ENCODE measurements around the gene GNA15.
"Not testable (repeated sequence)": the region's sequence is repeated elsewhere in the genome, so short reads cannot be mapped to it uniquely, and the experiment has no call there.

The GNA15 gene, protein sequence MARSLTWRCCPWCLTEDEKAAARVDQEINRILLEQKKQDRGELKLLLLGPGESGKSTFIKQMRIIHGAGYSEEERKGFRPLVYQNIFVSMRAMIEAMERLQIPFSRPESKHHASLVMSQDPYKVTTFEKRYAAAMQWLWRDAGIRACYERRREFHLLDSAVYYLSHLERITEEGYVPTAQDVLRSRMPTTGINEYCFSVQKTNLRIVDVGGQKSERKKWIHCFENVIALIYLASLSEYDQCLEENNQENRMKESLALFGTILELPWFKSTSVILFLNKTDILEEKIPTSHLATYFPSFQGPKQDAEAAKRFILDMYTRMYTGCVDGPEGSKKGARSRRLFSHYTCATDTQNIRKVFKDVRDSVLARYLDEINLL

GRCh38 chr19:3135961-3136683 is at the start of gene GNA15:
Gene GNA15 (plus strand): TSS chr19:3136033. CDS start chr19:3136451, 418 bp downstream.
- DNase-seq (ENCODE audit: low read depth) = no peak

DNA sequence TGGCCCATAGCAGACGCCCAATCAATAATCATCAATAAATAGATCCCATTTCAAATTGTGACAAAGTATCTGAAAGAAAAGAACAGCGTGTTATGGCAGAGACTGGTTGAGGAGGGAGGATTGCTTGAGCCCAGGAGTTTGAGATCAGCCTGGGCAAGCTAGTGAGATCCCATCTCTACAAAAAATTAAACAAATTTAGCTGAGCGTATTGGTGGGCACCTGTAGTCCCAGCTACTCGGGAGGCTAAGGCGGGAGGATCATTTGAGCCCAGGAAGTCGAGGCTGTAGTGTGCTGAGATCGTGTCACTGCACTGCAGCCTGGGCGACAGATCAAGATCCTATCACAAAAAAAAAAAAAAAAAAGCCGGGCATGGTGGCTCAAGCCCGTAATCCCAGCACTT is 48.1 kb upstream of the GNA15 start:
- no peak for DNase-seq (ENCODE audit: low read depth)

DNA sequence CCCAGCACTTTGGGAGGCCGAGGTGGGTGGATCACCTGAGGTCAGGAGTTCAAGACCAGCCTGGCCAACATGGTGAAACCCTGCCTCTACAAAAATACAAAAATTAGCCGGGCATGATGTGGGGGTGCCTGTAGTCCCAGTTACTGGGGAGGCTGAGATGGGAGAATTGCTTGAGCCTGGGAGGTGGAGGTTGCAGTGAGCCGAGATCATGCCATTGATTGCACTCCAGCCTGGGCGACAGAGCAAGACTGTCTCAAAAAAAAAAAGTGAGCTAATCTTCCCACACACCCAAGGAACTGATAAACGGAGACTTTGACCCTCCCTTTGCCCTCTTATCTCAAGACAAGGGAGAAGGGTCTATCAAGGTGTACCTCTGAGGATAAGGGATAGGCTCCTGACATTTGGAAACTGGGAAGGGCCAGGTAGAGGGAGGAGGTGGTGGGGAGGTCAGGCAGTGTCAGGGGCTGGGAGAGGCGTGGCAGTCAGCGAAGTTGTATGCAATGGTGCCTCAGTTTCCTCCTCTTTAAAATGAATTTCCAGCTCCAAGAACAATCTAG is 46.5 kb upstream of the GNA15 start:
- DNase-seq (ENCODE audit: low read depth) = not testable (repeated sequence)

DNA sequence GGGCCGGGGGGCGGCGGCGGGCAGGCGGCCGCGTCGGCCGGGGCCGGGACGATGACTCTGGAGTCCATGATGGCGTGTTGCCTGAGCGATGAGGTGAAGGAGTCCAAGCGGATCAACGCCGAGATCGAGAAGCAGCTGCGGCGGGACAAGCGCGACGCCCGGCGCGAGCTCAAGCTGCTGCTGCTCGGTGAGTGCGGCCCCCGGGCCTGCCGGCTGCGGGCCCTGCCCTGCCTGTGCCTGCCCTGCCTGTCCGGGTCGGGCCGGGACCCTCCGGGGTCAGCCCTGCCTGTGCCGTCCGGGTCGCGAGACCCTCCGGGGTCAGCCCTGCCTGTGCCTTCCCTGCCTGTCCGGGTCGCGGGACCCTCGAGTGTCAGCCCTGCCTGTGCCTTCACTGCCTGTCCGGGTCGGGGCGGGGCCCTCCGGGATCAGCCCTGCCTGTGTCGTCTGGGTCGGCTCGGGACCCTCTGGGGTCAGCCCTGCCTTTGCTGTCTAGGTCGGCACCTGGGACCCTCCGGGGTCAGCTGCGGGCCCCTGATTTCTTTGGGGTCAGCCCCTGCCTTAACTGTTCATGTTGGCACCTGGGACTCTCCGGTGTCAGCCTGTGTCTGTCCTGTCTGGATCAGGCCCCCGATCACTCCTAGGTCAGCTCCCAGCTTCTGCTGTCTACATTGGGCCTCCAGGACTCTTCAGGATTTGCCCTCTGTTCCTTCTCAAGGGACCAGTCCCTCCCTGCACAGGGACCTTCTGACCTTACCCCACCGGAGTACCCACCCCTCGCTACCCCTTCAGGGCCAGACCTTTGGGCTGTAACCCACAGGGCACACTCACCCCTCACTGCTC is 41.0 kb upstream of the GNA15 start:
- no peak for DNase-seq (ENCODE audit: low read depth)

- DNase-seq (ENCODE audit: low read depth) = no peak
Measured at GRCh38 chr19:3095441-3096191, 40.2 kb upstream of the GNA15 start.

DNA sequence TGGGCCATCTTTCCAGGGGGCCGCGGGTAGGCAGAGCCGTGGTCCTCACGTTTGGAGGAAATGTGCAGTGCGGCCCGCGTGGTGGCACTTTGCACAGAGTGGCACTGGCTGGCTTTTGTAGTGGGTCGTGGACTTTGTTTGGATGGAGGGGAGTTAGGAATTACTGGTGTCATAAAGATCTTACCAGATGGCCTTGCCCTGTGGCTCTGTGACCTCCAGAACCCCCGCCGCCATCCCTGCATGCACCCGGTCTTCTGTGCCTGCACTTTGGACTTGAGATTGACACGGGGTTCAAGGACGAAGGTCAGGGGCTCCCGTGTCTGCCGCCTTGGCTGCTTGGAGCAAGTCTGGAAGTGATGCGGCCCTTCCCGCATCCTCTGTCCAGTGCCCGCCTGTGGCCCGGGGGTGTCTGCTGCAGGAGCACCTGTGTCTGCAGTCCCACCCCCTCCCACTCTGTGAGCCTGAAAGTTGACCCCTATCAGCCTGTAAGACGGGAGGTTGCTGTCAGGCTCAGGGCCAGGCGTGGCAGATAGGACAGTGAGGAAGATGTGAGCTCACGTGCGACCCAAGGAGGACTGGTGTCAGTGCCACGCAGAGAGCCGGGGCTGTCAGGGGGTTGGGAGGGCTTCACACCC is 39.4 kb upstream of the GNA15 start:
- no peak for DNase-seq (ENCODE audit: low read depth)

DNA sequence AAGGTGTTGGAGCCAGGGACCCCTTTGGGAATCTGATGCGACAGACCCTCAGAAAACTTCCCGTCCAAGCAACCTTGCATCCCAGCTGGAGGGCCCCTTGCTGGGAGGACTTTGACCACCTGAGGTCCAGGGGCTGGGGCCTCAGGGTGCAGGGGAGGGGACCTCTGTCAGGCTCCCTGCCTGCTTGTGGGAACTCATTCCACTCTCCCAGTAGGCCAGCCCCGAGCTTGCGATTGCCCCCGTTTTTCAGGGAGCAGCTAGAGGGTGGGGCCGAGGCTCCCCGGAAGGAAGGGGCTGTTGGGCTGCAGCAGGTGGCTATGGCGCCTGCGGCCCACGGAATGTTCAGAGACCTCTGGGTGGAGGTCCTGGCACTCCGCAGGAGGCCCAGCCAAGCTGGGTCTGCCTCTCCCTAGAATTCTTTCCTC is 38.9 kb upstream of the GNA15 start:
- DNase-seq (ENCODE audit: low read depth) = no peak

DNA sequence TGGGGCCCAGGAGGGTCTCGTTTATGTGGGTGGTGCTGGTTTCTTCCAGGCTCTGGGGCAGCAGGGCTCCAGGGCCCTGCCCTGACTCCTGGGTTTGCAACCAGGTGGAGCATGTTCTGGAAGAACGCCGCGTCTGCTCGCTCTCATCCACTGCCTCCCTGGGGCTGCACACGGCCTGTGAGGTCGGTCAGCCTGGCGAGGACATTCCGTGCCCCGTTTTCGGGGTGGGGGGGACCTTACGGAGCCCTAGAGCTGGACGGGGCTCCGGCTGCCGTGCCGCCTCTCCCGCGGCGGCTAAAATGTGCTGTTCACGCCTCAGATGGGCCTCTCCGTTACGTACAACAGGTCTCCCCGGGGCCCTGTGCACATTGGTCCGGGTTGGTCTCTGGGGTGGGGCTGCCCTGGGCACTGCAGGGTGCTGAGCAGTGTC is 38.4 kb upstream of the GNA15 start:
- DNase-seq (ENCODE audit: low read depth) = no peak

DNA sequence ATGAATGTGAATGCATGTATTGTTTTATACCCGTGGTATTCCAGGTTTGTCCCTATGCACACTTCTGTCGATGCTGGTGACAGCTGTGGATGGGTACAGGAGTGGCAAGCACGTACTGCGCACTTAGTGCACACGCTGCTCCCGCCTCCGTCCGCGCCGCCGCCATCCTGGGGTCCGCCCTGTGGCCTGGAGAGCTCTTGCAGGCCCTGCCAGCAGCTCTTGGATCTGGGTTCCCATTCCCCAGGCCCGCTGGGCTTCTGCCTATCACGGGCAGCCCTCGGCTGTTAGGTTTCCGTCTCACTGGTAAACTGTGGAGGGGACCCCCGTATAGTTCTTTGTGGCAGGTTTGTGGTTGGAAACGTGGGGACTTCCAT is 37.7 kb upstream of the GNA15 start:
- no peak for DNase-seq (ENCODE audit: low read depth)

GRCh38 chr19:3098515-3099346 is 37.1 kb upstream of the GNA15 start:
- no peak for DNase-seq (ENCODE audit: low read depth)

GRCh38 chr19:3099347-3100145 is 36.3 kb upstream of the GNA15 start:
- no peak for DNase-seq (ENCODE audit: low read depth)

- no peak for DNase-seq (ENCODE audit: low read depth)
Measured at GRCh38 chr19:3100331-3100730, 35.5 kb upstream of the GNA15 start.

GRCh38 chr19:3100747-3101730 is 34.8 kb upstream of the GNA15 start:
- DNase-seq (ENCODE audit: low read depth) = no peak

DNA sequence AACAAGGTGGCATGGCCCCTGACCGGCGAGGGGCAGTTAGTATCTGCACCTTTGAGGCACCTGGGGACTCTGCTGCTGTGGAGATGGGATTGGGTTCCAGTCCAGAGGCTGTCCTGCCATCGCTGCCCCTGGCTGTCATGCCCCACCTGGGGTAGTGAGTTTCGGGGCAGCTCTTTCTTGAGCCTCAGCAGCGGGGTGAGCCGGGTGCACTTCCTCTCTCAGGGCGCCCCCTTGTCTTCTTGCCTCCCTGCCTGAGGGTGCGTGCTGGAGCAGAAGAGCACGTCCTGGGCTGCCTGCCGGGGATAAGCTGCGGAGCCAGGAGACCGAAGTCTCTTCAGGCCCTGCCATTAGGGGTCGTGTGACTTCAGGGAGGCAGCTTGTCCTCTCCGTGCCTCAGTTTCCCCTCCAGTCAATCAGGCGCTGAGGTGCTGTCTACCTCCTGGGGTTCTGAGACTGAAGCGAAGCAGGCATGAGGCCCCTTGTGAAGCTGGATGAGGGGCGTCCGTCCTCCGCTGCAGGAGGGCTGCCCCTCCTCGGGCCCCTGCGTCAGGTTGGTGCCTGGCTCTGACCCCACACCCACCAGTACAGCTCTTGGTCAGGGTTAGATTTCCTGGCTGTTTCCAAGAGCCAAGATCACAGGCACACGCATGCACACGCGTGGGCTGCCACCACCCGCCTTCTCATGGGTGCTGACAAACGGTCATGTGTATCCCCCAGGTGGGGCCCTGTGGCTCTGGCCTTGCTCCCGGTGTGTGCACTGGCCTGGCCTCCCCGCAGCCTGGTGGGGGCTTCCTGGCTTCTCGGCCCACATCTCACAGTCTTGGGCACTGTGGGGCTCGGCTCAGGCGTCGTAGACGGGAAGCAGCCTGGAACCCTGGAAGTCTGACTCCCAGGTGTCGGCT is 33.3 kb upstream of the GNA15 start:
- DNase-seq (ENCODE audit: low read depth) = no peak

GRCh38 chr19:3104708-3104983 is 31.2 kb upstream of the GNA15 start:
- DNase-seq (ENCODE audit: low read depth) = no peak

DNA sequence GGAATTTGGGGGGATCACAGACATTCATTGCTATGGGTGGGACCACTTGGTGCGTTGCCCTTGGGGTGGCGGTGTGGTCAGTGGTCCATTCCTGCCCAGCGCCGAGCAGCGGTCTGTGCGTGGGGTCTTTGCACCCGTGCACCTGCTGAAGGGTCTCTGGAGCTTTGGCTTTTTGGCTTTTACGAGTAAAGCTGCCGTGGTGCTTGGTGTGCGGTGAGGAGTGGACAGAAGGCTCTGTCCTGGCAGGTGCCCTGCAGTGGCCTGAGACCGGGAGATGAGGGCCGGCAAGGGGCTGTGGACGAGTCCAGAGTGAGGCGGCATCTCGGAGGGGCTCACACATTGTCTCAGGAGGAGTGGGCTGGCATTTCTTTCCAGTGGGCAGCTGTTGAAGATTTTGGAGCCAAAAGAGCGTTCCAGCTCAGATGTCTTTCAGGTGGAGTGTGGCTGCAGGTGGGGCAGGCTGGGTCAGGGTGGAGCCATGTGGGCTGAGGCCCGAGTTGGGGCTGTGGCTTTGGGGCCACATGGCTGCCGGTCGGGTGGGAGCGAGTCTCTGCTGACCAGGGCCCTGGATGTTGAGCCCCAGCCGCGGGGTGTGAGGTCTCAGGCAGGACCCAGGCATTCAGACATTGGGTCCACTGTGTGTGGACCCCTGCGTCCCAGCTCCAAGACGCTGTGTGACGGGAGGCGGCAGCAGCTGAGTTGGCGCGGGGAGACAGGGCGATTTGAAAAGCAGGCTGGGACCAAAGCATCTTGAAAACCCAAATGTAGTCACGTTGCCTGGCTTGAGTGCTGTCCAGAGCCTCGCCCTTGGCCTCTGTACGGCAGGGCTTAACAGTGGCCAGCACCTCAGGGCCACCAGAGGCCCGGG is 30.0 kb upstream of the GNA15 start:
- DNase-seq (ENCODE audit: low read depth) = no peak
